Keratinocyte (primary cell): Measurements from ENCODE around the gene MACF1. TPM values are rescaled to one million over a fixed set of nuclear protein-coding genes. Genes with fewer than 3 reads are reported as not detected.
"Not testable (repeated sequence)": the region's sequence is repeated elsewhere in the genome, so short reads cannot be mapped to it uniquely, and the experiment has no call there.

Experiments
- DNase-seq: peaks from one replicate; pipeline ENCODE4 v3.0.0-alpha.2; 2011; ENCODE audit warnings: low read depth, missing footprints, low spot score
- FAIRE-seq: peaks from 2 replicates; lab custom pipeline; 2011; peaks lifted over from hg19 to GRCh38; lab: Jason Lieb, UNC
- H2AFZ ChIP-seq: 2 replicates; pipeline ENCODE4 v1.6.0; 2012; ENCODE audit warnings: low read length, control low read depth, inconsistent platforms; ENCODE audit not compliant: control insufficient read depth
- H3K27ac ChIP-seq: 2 replicates; pipeline ENCODE4 v1.5.1; 2011; ENCODE audit warnings: low read length; ENCODE audit not compliant: control insufficient read depth, insufficient read depth
- H3K27me3 ChIP-seq: 3 replicates; pipeline ENCODE4 v1.6.0; 2011; ENCODE audit warnings: low read length; ENCODE audit not compliant: control insufficient read depth, insufficient read depth; ENCODE audit errors: extremely low read depth
- H3K36me3 ChIP-seq, 2 experiments: 2 replicates in 1 of 2; 3 replicates in 1 of 2; pipeline ENCODE4 v1.5.1; 2011; ENCODE audit warnings: low read length in 2 of 2, mild to moderate bottlenecking in 1 of 2; ENCODE audit not compliant: control insufficient read depth in 2 of 2, insufficient read depth in 2 of 2; ENCODE audit errors: extremely low read depth in 1 of 2
- H3K4me1 ChIP-seq: 3 replicates; pipeline ENCODE4 v1.5.1; 2011; ENCODE audit warnings: low read length; ENCODE audit not compliant: control insufficient read depth, insufficient read depth; ENCODE audit errors: extremely low read depth
- H3K4me2 ChIP-seq: 3 replicates; pipeline ENCODE4 v1.6.0; 2011; ENCODE audit warnings: low read depth, low read length; ENCODE audit not compliant: control insufficient read depth, insufficient read depth; ENCODE audit errors: extremely low read depth
- H3K4me3 ChIP-seq, 3 experiments: fragments of 200-600 bp in 1 of 3; sonication (generic) in 1 of 3; 2 replicates in 2 of 3; 3 replicates in 1 of 3; pipeline ENCODE4 v1.5.1; 2011 to 2016; ENCODE audit warnings: low read length in 3 of 3, mild to moderate bottlenecking in 3 of 3, control low read depth in 2 of 3, inconsistent platforms in 1 of 3, low read depth in 1 of 3, mixed read lengths in 1 of 3, mixed run types in 1 of 3, moderate library complexity in 1 of 3; ENCODE audit not compliant: control insufficient read depth in 2 of 3, insufficient read depth in 2 of 3; ENCODE audit errors: extremely low read depth in 1 of 3
- H3K79me2 ChIP-seq: 2 replicates; pipeline ENCODE4 v1.6.0; 2012; ENCODE audit warnings: low read length; ENCODE audit not compliant: control insufficient read depth, insufficient read depth
- H3K9ac ChIP-seq: 3 replicates; pipeline ENCODE4 v1.6.0; 2011; ENCODE audit warnings: low read length; ENCODE audit not compliant: control insufficient read depth, insufficient read depth; ENCODE audit errors: extremely low read depth
- H3K9me1 ChIP-seq: 3 replicates; pipeline ENCODE4 v1.6.0; 2011; ENCODE audit warnings: low read length; ENCODE audit not compliant: control insufficient read depth, insufficient read depth; ENCODE audit errors: extremely low read depth
- H3K9me3 ChIP-seq: 2 replicates; pipeline ENCODE4 v1.5.1; 2012; ENCODE audit warnings: low read depth, low read length; ENCODE audit not compliant: control insufficient read depth
- H4K20me1 ChIP-seq: 3 replicates; pipeline ENCODE4 v1.6.0; 2011; ENCODE audit warnings: low read length; ENCODE audit not compliant: control insufficient read depth, insufficient read depth; ENCODE audit errors: extremely low read depth
- CTCF ChIP-seq, 3 experiments: IDR thresholded peaks in 1 of 3; conservative IDR thresholded peaks in 1 of 3; optimal IDR thresholded peaks in 1 of 3; 2 replicates in 2 of 3; 3 replicates in 1 of 3; pipeline versions ENCODE3 to v1.5.1; 2011; ENCODE audit warnings: low read length in 3 of 3, mild to moderate bottlenecking in 3 of 3, moderate library complexity in 2 of 3, control low read depth in 1 of 3, inconsistent platforms in 1 of 3; ENCODE audit not compliant: insufficient read depth in 2 of 3; ENCODE audit errors: extremely low read depth in 1 of 3
- EZH2 ChIP-seq: IDR thresholded peaks from one replicate; pipeline ENCODE4 v1.6.1; 2012; ENCODE audit warnings: inconsistent platforms, mild to moderate bottlenecking, low read length, moderate library complexity
- dilution Hi-C: fragments of 300-500 bp; cut with MboI; formaldehyde crosslinking; loops from one replicate; pipeline ENCODE4 v1.7.0; 2020; ENCODE audit warnings: low sequenced_read_pairs; ENCODE audit not compliant: extremely low pct_ligation_motif_present
- polyA plus RNA-seq, 5 experiments: library from polyadenylated mRNA; depleted of rRNA in 3 of 5; stranded (reverse) in 3 of 5; stranded (forward) in 1 of 5; unstranded in 1 of 5; fragments of >200 nt; gene quantifications; 1 replicate in 1 of 5; 2 replicates in 3 of 5; 3 replicates in 1 of 5; pipeline versions ENCODE4 v1.2.1 to v1.2.3, GENCODE V29; 2011 to 2012; ENCODE audit warnings: missing spikeins in 2 of 5, low read depth in 1 of 5, low replicate concordance in 1 of 5

Gene MACF1
- polyA plus RNA-seq, 1 donor (not counting 4 experiments of a cell fraction or from before 2014, with no cell fraction given): 111 TPM

DNA sequence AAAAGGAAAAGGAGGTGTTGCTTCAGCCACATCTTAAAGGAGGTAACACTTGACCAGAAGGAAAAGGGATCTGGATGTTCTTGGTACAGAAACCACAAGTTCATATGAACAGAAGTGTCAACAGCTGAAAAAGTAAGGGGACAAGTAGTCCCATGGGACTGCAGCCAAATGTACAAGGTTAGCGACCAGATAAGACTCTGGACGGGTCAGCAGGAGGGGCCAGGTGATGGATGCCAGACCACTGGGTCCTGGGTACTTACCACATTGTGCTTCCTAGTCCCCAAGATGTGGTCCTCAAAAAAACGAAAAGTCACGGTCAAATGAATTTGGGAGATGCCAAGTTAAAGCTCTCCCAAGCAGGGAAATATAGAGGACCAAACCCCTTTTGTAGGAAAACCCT, 270.3 kb downstream of the MACF1 start:
- peaks cover 2% of the 10 kb centered on the region for H4K20me1 ChIP-seq
- H3K79me2 ChIP-seq: no peaks in the 10 kb centered on the region
- dilution Hi-C loops: no loop called here
- H3K36me3 ChIP-seq: peaks cover 20 to 31% of the 10 kb centered on the region in 2 experiments
- H3K4me2 ChIP-seq: no peak overlapping the region
- no peak for DNase-seq
- H3K9me3 ChIP-seq: no peaks in the 10 kb centered on the region
- no peak for TF ChIP-seq EZH2
- no peak for TF ChIP-seq CTCF (optimal IDR thresholded peaks at IDR 0.05 in 1 of 3, IDR thresholded peaks at IDR 0.05 in 1 of 3, conservative IDR thresholded peaks at IDR 0.05 in 1 of 3; ENCODE audit: extremely low read depth in 1 of 3, insufficient read depth in 2 of 3, low read length in 3 of 3)
- no peak overlapping the region for H3K9ac ChIP-seq
- H3K27ac ChIP-seq: no peak overlapping the region
- H3K27me3 ChIP-seq: no peaks in the 10 kb centered on the region
- H3K9me1 ChIP-seq: no peaks in the 10 kb centered on the region
- H2AFZ ChIP-seq: no peak overlapping the region
- no peak for FAIRE-seq
- H3K4me3 ChIP-seq: no peak overlapping the region
- no peaks in the 10 kb centered on the region for H3K4me1 ChIP-seq

GRCh38 chr1:39475551-39475950, 271.1 kb downstream of the MACF1 start:
- FAIRE-seq, H3K9me1 ChIP-seq, H3K27me3 ChIP-seq, DNase-seq, H3K27ac ChIP-seq, H3K4me1 ChIP-seq, H3K79me2 ChIP-seq, H3K4me2 ChIP-seq, H3K4me3 ChIP-seq, H3K9ac ChIP-seq, dilution Hi-C loops, H3K9me3 ChIP-seq, H4K20me1 ChIP-seq, H2AFZ ChIP-seq: not testable (repeated sequence)
- H3K36me3 ChIP-seq: peaks cover 23 to 38% of the 10 kb centered on the region in 2 experiments
